Endodermal cell (in vitro differentiated cells): Measurements from ENCODE around the gene RBFOX1. TPM values are rescaled to one million over a fixed set of nuclear protein-coding genes. Genes with fewer than 3 reads are reported as not detected.

Experiments
- DNase-seq: peaks from one replicate; pipeline ENCODE4 v3.0.0-alpha.2; 2017
- H3K27ac ChIP-seq: 2 replicates; pipeline ENCODE4 v1.5.1; 2013; ENCODE audit warnings: mild to moderate bottlenecking, low read depth, low read length, moderate library complexity
- H3K27me3 ChIP-seq: 2 replicates; pipeline ENCODE4 v1.6.1; 2013; ENCODE audit warnings: mild to moderate bottlenecking, low read length, moderate library complexity; ENCODE audit not compliant: insufficient read depth, control insufficient read depth, poor library complexity, severe bottlenecking
- H3K36me3 ChIP-seq: 2 replicates; pipeline ENCODE4 v1.7.0; 2013; ENCODE audit warnings: mild to moderate bottlenecking, low read length, moderate library complexity; ENCODE audit not compliant: control insufficient read depth, insufficient read depth
- H3K4me1 ChIP-seq: one replicate; pipeline ENCODE4 v1.7.0; 2013; ENCODE audit warnings: low read length; ENCODE audit not compliant: control insufficient read depth, insufficient read depth
- H3K4me3 ChIP-seq: 2 replicates; pipeline ENCODE4 v1.5.1; 2013; ENCODE audit warnings: mild to moderate bottlenecking, low read length, moderate library complexity
- H3K9ac ChIP-seq: 2 replicates; pipeline ENCODE4 v1.6.1; 2013; ENCODE audit warnings: mild to moderate bottlenecking, low read length, moderate library complexity; ENCODE audit not compliant: poor library complexity, severe bottlenecking; ENCODE audit errors: extremely low read depth
- H3K9me3 ChIP-seq: 2 replicates; pipeline ENCODE4 v1.6.1; 2013; ENCODE audit warnings: mild to moderate bottlenecking, low read length, moderate library complexity; ENCODE audit not compliant: control insufficient read depth
- H3K27ac Mint-ChIP-seq: 2 replicates; pipeline ENCODE4 v1.8.0; 2020; ENCODE audit warnings: mixed read lengths
- H3K27me3 Mint-ChIP-seq: 2 replicates; pipeline ENCODE4 v1.8.0; 2021; ENCODE audit warnings: mild to moderate bottlenecking, mixed read lengths; ENCODE audit not compliant: insufficient read depth
- H3K36me3 Mint-ChIP-seq: 2 replicates; pipeline ENCODE4 v1.8.0; 2020; ENCODE audit warnings: low read depth, mixed read lengths
- H3K4me1 Mint-ChIP-seq: 2 replicates; pipeline ENCODE4 v1.8.0; 2020; ENCODE audit warnings: mixed read lengths
- H3K4me3 Mint-ChIP-seq: 2 replicates; pipeline ENCODE4 v1.8.0; 2020; ENCODE audit warnings: mild to moderate bottlenecking, moderate library complexity, mixed read lengths
- H3K9me3 Mint-ChIP-seq: 2 replicates; pipeline ENCODE4 v1.8.0; 2020; ENCODE audit warnings: mild to moderate bottlenecking, mixed read lengths
- CTCF ChIP-seq: fragments of 200-600 bp; sonication (generic); conservative IDR thresholded peaks from 2 replicates; pipeline ENCODE4 v1.5.0; 2021; ENCODE audit warnings: antibody characterized with exemption, mild to moderate bottlenecking
- WGBS, 2 experiments: methylation state at CpG; one replicate each; pipeline versions ENCODE4 v1.1.5 to v1.1.7; 2013; ENCODE audit warnings: missing lambda C conversion rate in 2 of 2, mixed read lengths in 1 of 2; ENCODE audit not compliant: insufficient coverage in 1 of 2, insufficient read length in 1 of 2; 5-methylcytosine and 5-hydroxymethylcytosine counted together
- total RNA-seq, 2 donors: library from RNA; stranded (reverse); fragmentation: NEBNext Ultra II Directional in 1 of 2; extraction: Animal tissue kit (Norgen Biotek cat#: 25700) in 1 of 2; gene quantifications; 2 replicates in 1 of 2; 3 replicates in 1 of 2; pipeline ENCODE4 v1.2.1, GENCODE V29; 2021

The RBFOX1 gene
- total RNA-seq, 2 donors from 2014 or later, result 2.6 to 2.7 TPM

GRCh38 chr16:7324321-7324720 is 8.3 kb upstream of the RBFOX1 start:
- H3K36me3 ChIP-seq, result no peaks in the 10 kb centered on the region
- no peak for DNase-seq
- Mint-ChIP-seq H3K27me3 (peaks cover 5% of the 10 kb centered on the region), H3K4me3 (no peak overlapping the region), H3K9me3 (no peaks in the 10 kb centered on the region), H3K27ac (no peak overlapping the region), H3K36me3 (no peaks in the 10 kb centered on the region), H3K4me1 (peaks cover 10% of the 10 kb centered on the region)
- H3K9me3 ChIP-seq, result no peaks in the 10 kb centered on the region
- H3K27me3 ChIP-seq, result no peaks in the 10 kb centered on the region
- WGBS, 2 experiments, result 6 to 60% methylated on average over 2 to 3 of the region's 3 CpGs
- H3K9ac ChIP-seq, result no peak overlapping the region
- H3K4me1 ChIP-seq, result peaks cover 9% of the 10 kb centered on the region
- no peak overlapping the region for H3K4me3 ChIP-seq
- TF ChIP-seq CTCF, result no peak
- H3K27ac ChIP-seq, result peak overlapping the region; percentile 45

- Histone ChIP-seq H3K27ac (no peak overlapping the region), H3K9ac (no peak overlapping the region), H3K36me3 (no peaks in the 10 kb centered on the region), H3K4me3 (no peak overlapping the region), H3K9me3 (no peaks in the 10 kb centered on the region), H3K4me1 (peaks cover 9% of the 10 kb centered on the region), H3K27me3 (no peaks in the 10 kb centered on the region)
- Mint-ChIP-seq H3K36me3 (no peaks in the 10 kb centered on the region), H3K4me1 (peaks cover 10% of the 10 kb centered on the region), H3K9me3 (no peaks in the 10 kb centered on the region), H3K27me3 (peaks cover 5% of the 10 kb centered on the region), H3K27ac (no peak overlapping the region), H3K4me3 (no peak overlapping the region)
- WGBS, 2 experiments, result 92 to 96% methylated on average over 2 to 3 of the region's 3 CpGs
- no peak for TF ChIP-seq CTCF
- no peak for DNase-seq
Measured at GRCh38 chr16:7325834-7326233, 6.8 kb upstream of the RBFOX1 start.

- 90% methylated on average over 8 of the region's 8 CpGs for WGBS, 2 experiments
- H3K27ac Mint-ChIP-seq, result no peak overlapping the region
Measured at GRCh38 chr16:7330709-7331108, 1.9 kb upstream of the RBFOX1 start.

More at GRCh38 chr16:7330709-7331108, 1.9 kb upstream of the RBFOX1 start:
- no peak for DNase-seq
- Mint-ChIP-seq H3K4me1 (peaks cover 7% of the 10 kb centered on the region), H3K9me3 (no peaks in the 10 kb centered on the region), H3K27me3 (peaks cover 2% of the 10 kb centered on the region), H3K36me3 (no peaks in the 10 kb centered on the region), H3K4me3 (no peak overlapping the region)
- no peaks in the 10 kb centered on the region for H3K4me1 ChIP-seq
- H3K27me3 ChIP-seq, result no peaks in the 10 kb centered on the region
- H3K9ac ChIP-seq, result no peak overlapping the region
- H3K9me3 ChIP-seq, result no peaks in the 10 kb centered on the region
- no peak for TF ChIP-seq CTCF
- no peak overlapping the region for H3K4me3 ChIP-seq
- no peak overlapping the region for H3K27ac ChIP-seq
- no peaks in the 10 kb centered on the region for H3K36me3 ChIP-seq
